Kidney epithelial cell (primary cell): Measurements from ENCODE around the gene NTN1. TPM values are rescaled to one million over a fixed set of nuclear protein-coding genes. Genes with fewer than 3 reads are reported as not detected.

Experiments
- DNase-seq: peaks from one replicate; pipeline ENCODE4 v3.0.0-alpha.2; 2010; ENCODE audit warnings: low read depth
- H3K27me3 ChIP-seq: 2 replicates; pipeline ENCODE4 v1.6.0; 2011; ENCODE audit warnings: low read length; ENCODE audit not compliant: control insufficient read depth, insufficient read depth
- H3K36me3 ChIP-seq: 2 replicates; pipeline ENCODE4 v1.5.1; 2011; ENCODE audit warnings: low read length; ENCODE audit not compliant: control insufficient read depth, insufficient read depth
- H3K4me3 ChIP-seq: 2 replicates; pipeline ENCODE4 v1.5.1; 2011; ENCODE audit warnings: low read depth, mild to moderate bottlenecking, control low read depth, low read length
- CTCF ChIP-seq: IDR thresholded peaks from 2 replicates; pipeline ENCODE4 v1.5.1; 2011; ENCODE audit warnings: mild to moderate bottlenecking, moderate library complexity, low read length, control low read depth, inconsistent platforms; ENCODE audit not compliant: insufficient read depth, poor library complexity, severe bottlenecking
- total RNA-seq: library from RNA; depleted of rRNA; stranded (reverse); fragments of >200 nt; gene quantifications from 2 replicates; pipeline ENCODE4 v1.2.3, GENCODE V29; 2015

NTN1 gene
- total RNA-seq, 1 donor from 2014 or later, result 15.2 TPM

- DNase-seq, result no peak
- no peaks in the 10 kb centered on the region for H3K27me3 ChIP-seq
- no peak overlapping the region for H3K4me3 ChIP-seq
- TF ChIP-seq CTCF, result no peak
- no peaks in the 10 kb centered on the region for H3K36me3 ChIP-seq
Measured at GRCh38 chr17:9226794-9227135, 205.5 kb downstream of the NTN1 start.

GRCh38 chr17:9227819-9228407 is 206.6 kb downstream of the NTN1 start:
- no peaks in the 10 kb centered on the region for H3K36me3 ChIP-seq
- TF ChIP-seq CTCF, result no peak
- H3K27me3 ChIP-seq, result peaks cover 9% of the 10 kb centered on the region
- no peak overlapping the region for H3K4me3 ChIP-seq
- DNase-seq, result no peak

- no peak for TF ChIP-seq CTCF
- no peak for DNase-seq
- H3K36me3 ChIP-seq, result no peaks in the 10 kb centered on the region
- peaks cover 12% of the 10 kb centered on the region for H3K27me3 ChIP-seq
- H3K4me3 ChIP-seq, result no peak overlapping the region
Measured at GRCh38 chr17:9228408-9229159, 207.3 kb downstream of the NTN1 start.

- no peaks in the 10 kb centered on the region for H3K36me3 ChIP-seq
- no peak overlapping the region for H3K4me3 ChIP-seq
- H3K27me3 ChIP-seq, result peaks cover 15% of the 10 kb centered on the region
- no peak for DNase-seq
- no peak for TF ChIP-seq CTCF
Measured at GRCh38 chr17:9229160-9229825, 208.0 kb downstream of the NTN1 start.

- Histone ChIP-seq H3K4me3 (no peak overlapping the region), H3K27me3 (peaks cover 15% of the 10 kb centered on the region), H3K36me3 (no peaks in the 10 kb centered on the region)
- no peak for DNase-seq
- TF ChIP-seq CTCF, result no peak
Measured at GRCh38 chr17:9229826-9230201, 208.5 kb downstream of the NTN1 start.

- no peak overlapping the region for H3K4me3 ChIP-seq
- no peak for DNase-seq
- H3K36me3 ChIP-seq, result no peaks in the 10 kb centered on the region
- TF ChIP-seq CTCF, result no peak
- peaks cover 15% of the 10 kb centered on the region for H3K27me3 ChIP-seq
Measured at GRCh38 chr17:9230346-9230745, 209.0 kb downstream of the NTN1 start.
